GM21786 (cell line): Measurements from ENCODE around the gene GRID1.

Experiments
- ATAC-seq: cut with Tn5 transposase; IDR thresholded peaks from one replicate; pipeline ENCODE4 v1.9.1; 2021; ENCODE audit not compliant: unreplicated experiment

GRID1 gene

GRCh38 chr10:86340176-86340990, 26.2 kb downstream of the GRID1 start:
- no peak for ATAC-seq

DNA sequence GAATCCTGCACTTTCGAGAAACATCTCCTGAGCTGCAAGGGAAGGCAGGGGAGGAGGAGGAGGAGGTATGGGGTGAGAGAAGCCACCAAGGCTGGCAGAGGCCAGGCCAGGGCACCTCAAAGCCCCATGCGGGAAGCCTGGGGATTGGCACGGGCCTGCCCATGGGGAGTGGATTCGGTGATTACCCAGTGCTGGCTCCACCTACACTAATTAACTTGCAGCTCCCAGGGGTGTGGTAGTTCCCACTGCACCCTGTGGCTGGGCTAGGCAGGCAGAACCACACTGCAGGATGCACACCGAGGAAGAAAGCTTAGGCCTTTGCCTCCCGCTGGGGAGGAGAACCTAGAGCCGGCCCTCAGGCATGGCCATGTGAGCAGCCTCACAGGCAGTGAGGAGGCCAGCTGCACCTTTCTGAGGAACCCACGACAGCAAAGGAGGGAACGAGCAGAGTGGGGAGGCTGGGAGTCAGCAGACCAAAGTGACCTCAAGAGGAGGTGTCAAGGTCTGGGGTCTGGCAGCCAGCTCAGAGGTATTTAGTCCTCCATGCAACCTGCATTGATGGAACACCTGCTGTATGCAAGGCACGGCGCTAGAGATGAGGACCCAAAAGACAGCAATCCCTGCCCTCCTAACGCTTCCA, 27.2 kb downstream of the GRID1 start:
- ATAC-seq, result no peak

GRCh38 chr10:86337121-86337601, 29.4 kb downstream of the GRID1 start:
- peak; percentile 65 for ATAC-seq

- ATAC-seq, result no peak
Observed at GRCh38 chr10:86336341-86336740, 30.3 kb downstream of the GRID1 start.

GRCh38 chr10:86335831-86336230, 30.8 kb downstream of the GRID1 start:
- no peak for ATAC-seq

DNA sequence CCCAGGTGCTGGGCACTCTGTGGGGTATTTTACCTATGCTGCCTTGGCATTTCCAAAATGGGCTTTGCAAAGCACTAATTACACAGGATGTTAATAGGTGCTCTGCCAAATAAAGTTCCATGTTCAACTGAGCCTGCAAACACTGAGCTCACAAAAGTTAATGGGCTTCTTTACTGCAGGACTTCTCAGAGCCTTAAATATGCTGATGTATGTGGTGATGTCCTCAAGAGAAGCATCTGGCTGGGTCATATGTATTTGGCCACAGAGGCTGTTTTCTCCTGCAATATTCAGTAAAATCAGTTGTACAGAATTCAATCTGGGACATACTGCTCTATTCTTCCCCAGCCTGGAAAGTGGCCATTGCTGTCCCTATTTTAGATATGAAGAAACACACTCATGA, 31.3 kb downstream of the GRID1 start:
- ATAC-seq, result no peak

- no peak for ATAC-seq
Observed at GRCh38 chr10:86334488-86335085, 32.0 kb downstream of the GRID1 start.

GRCh38 chr10:86333826-86334487, 32.6 kb downstream of the GRID1 start:
- no peak for ATAC-seq

DNA sequence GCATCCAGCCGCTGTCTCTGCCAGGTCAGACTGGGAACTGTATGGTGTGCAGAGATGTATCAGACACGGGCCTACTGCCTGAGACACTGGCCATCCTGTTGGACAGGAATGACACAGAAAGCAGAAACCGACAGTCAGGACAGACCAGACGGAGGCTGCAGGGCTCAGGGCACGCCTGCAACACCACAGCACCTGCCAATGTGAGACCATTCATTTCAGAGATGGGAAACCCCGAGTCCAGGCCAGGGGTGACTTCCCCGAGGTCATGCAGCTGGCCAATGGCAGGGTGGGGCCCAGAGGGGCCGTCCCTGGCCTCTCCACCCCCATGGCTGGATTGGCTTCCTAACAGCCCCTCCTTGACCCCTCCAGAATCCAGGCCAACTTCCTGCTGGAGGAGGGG, 34.7 kb downstream of the GRID1 start:
- no peak for ATAC-seq

- no peak for ATAC-seq
Observed at GRCh38 chr10:86330778-86331763, 35.5 kb downstream of the GRID1 start.

DNA sequence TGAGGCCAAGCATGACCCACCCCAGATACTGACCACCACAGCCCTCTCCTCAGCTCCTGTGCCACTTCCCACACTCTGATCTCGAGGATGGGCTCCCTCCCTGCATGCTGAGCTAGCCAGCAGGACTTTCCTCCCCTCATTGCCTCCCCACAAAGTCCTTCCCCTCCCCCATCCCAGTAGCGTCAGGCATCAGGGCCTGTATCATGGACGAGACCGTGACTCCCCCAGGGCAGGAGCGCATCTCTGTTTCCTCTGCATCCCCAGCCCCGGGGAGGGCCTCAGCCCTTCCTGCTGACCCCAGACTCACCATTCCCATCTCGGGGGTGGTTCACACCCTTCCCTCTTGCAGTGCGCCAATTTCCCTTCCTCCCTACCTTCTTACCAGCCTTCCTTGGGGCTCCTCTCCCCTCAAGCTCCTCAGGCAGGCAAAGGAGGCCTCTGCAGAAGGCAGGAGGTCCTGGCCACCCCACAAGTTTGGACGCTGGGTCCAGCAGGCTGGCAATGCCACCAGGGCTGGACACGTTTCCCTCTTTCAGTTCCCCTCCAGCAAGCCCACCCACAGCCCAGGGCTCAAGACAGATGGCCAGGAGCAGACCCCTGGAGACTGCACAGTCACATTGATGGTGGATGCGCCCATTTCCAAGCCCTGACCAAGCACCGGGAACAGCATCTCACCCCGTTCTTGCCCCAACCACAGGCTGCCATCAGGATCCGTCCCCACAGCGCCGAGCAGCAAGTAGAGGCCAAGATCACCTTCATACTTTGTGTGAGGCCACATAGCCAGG, 36.5 kb downstream of the GRID1 start:
- ATAC-seq, result no peak

- ATAC-seq, result no peak
Observed at GRCh38 chr10:86329093-86329710, 37.4 kb downstream of the GRID1 start.

DNA sequence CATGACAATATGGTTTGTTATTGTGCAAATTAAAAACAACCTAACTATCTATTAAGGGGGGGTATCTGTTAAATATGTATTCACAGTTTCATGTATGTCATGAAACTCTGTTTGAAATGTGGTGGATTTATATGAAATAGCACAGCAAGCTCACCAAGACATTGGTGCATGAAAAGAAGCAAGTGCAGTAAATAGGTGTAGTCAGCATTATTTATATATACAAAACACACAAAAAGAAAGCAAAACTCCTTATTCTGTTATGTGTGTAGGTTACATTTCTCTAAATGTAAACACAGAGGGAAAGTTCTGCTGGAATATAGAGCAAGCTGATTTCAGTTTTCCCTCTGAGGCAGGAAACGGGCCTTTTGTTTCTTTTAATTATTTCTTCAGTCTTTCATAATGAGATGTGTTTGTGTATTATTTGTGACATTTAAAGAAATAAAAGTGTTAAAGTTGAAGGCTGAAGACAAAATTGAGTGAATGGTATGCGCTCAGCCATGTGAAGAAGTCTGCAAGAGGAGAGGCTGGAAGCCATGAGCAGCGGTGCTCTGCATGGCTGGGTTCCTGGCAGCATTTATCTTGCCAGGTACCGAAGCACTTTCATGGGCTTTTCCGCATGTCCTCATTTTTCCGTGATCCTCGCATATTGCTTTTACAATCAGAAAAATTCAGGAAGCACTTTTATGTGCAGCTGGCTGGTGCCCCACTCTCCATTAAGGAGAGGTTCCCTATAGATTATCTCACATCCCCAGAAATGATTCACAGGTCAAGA, 38.5 kb downstream of the GRID1 start:
- ATAC-seq, result no peak

DNA sequence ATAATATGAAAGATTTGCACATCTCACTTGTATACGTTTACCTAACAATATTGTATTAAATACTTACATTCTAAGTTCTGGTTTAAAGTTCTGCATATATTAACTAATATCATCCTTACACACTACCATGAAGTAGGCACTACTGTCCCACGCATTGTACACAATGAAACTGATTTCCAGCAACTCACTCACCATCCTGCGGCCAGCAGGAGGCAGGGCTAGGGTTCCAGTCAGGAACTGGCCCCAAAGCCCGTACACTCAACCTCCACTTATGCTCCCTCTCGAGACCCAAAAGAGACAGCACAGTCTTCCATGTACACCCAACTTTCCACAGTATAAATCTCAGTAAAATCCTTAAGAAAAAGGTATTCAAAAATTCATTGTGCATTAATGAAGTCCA, 41.4 kb downstream of the GRID1 start:
- ATAC-seq, result no peak

DNA sequence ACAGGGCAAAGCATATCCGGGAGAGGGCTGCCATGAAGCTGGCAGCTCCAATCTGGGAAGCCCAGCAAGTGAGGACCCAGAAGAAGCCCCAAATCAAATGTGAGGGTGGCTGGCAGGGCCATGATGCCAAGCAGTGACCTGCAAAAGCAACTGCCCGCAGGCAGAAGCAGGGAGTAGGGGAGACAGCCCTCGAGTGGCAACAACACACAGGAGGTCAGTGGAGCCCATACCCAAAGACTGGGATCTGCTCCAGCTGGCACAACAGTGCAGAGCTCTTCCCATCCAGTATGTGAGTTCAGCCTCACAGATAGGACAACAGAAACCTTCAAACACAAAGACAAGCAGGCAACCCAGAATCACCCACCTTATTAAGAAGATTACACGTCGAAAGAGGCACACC, 45.0 kb downstream of the GRID1 start:
- ATAC-seq, result no peak

GRCh38 chr10:86319676-86320075, 46.9 kb downstream of the GRID1 start:
- no peak for ATAC-seq

DNA sequence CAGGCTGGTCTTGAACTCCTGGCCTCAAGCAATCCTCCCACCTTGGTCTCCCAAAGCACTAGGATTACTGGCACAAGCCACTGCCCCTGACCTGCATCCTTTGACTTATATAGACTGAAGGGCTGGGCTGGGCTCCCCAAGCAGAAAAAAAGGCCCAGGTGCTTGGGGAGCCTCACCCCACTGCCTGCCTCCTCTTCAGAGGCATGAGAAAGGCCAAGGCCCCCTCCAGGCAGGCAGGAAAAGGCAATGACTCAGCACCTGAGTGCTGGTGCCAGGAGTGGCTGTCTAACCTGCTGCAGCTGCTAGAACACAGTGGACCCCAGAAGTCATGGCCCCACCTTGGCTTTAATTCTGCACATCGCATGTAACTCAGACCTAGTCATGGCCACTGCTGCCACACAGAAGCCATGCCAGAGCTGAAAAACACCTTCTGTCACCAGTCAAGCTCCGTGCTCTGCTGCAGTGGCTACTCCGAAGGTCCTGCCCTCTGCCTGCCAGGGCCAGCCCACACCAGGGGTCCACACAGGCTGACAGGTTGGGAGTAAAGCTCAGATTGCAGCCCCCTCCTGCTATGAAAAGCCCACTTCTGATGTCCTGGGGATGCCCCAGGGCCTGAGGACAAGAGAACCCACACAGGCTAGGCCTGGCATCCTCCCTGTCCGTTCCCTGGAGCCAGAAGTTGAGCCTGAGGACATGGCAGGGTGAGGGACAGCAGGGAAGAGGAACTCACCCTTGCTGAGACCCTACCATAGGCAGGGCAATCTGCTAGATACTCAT, 48.5 kb downstream of the GRID1 start:
- ATAC-seq, result no peak

- no peak for ATAC-seq
Observed at GRCh38 chr10:86316990-86317389, 49.6 kb downstream of the GRID1 start.
